Vagina (tissue), 2 donors: ENCODE measurements around the gene FBXO7.

Experiments
- CTCF ChIP-seq, 3 experiments: fragments of 450-650 bp in 2 of 3; fragments of 200-600 bp in 1 of 3; sonication (generic) in 1 of 3; IDR thresholded peaks; one replicate each; pipeline ENCODE4 v1.5.1; 2017 to 2019; ENCODE audit warnings: antibody characterized with exemption in 3 of 3, mild to moderate bottlenecking in 2 of 3, moderate library complexity in 2 of 3
- POLR2A ChIP-seq, 2 donors: fragments of 450-650 bp; IDR thresholded peaks; one replicate each; pipeline ENCODE4 v1.6.1; 2017; ENCODE audit warnings: antibody characterized with exemption in 2 of 2, mild to moderate bottlenecking in 2 of 2, moderate library complexity in 2 of 2
- POLR2AphosphoS5 ChIP-seq, 2 donors: sonication (generic); formaldehyde crosslinking; IDR thresholded peaks; one replicate each; pipeline ENCODE4 v1.9.0; 2017; ENCODE audit warnings: antibody characterized with exemption in 2 of 2, mild to moderate bottlenecking in 2 of 2, low read depth in 1 of 2; ENCODE audit not compliant: insufficient read depth in 1 of 2

- no peak for TF ChIP-seq CTCF (IDR thresholded peaks at IDR 0.05)
- no peak for TF ChIP-seq POLR2A (IDR thresholded peaks at IDR 0.05)
- no peak for TF ChIP-seq POLR2AphosphoS5 (IDR thresholded peaks at IDR 0.05; ENCODE audit: insufficient read depth in 1 of 2, low read depth in 1 of 2)
These were observed 25.6 kb upstream of the FBXO7 start for GRCh38 chr22:32448980-32449379.
